Liver (tissue), 3 donors: ENCODE results near the gene ABLIM2.

ENCODE experiments used
- EGR1 ChIP-seq, 2 donors: IDR thresholded peaks; 2 replicates each; pipeline ENCODE4 v1.6.1; 2016 to 2018; ENCODE audit warnings: antibody characterized with exemption in 2 of 2, low read depth in 2 of 2
- GABPA ChIP-seq, 2 donors: IDR thresholded peaks in 1 of 2; conservative IDR thresholded peaks in 1 of 2; 2 replicates each; pipeline ENCODE4 v1.6.1; 2016; ENCODE audit warnings: antibody characterized with exemption in 2 of 2, mild to moderate bottlenecking in 1 of 2, moderate library complexity in 1 of 2
- HNF4A ChIP-seq, 2 donors: conservative IDR thresholded peaks; 2 replicates each; pipeline ENCODE4 v1.6.1; 2016; ENCODE audit warnings: antibody characterized with exemption in 2 of 2, mild to moderate bottlenecking in 2 of 2
- JUND ChIP-seq, 2 donors: IDR thresholded peaks; 2 replicates each; pipeline ENCODE4 v1.6.1; 2016; ENCODE audit warnings: antibody characterized with exemption in 2 of 2
- SP1 ChIP-seq: IDR thresholded peaks from 2 replicates; pipeline ENCODE4 v1.6.1; 2018; ENCODE audit warnings: antibody characterized with exemption, mild to moderate bottlenecking
- TAF1 ChIP-seq: conservative IDR thresholded peaks from 2 replicates; pipeline ENCODE4 v1.6.1; 2016; ENCODE audit warnings: antibody characterized with exemption, mild to moderate bottlenecking
- TF ChIP-seq, protein P1 (sequence below): IDR thresholded peaks from 2 replicates; pipeline ENCODE4 v1.6.1; 2016; ENCODE audit warnings: antibody characterized with exemption
- TF ChIP-seq, protein P2 (sequence below): IDR thresholded peaks from 2 replicates; pipeline ENCODE4 v1.6.1; 2016; ENCODE audit warnings: antibody characterized with exemption, mild to moderate bottlenecking
- TF ChIP-seq, protein P3 (sequence below): IDR thresholded peaks from 2 replicates; pipeline ENCODE4 v1.6.1; 2016; ENCODE audit warnings: antibody characterized with exemption
- TF ChIP-seq, protein P4 (sequence below): fragments of 150-350 bp; IDR thresholded peaks from 2 replicates; pipeline ENCODE4 v1.5.1; 2017; ENCODE audit warnings: improper control_type of control experiment, low read depth, low read length; ENCODE audit not compliant: missing input control
- donor health status: healthy.
- donor health status: healthy.

DNA sequence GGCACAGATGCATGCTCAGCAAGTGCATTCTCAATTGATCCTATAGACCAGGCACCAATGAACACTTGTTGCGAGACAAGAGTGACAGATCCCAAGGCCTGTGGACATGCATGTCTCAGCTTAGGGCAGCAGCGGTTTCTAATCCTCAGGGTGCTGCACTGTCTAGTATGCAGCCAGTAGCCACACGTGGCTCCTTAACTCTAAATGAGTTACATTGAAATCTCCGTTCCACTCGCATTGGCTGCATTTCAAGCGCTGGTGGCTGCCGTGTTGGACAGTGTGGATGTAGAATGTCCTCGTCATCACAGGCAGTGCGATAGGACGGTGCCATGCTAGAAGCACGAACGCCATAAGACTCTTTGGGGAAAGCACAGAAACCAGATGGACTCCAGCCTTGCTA, 194.9 kb downstream of the ABLIM2 start:
- TF ChIP-seq, protein P1, sequence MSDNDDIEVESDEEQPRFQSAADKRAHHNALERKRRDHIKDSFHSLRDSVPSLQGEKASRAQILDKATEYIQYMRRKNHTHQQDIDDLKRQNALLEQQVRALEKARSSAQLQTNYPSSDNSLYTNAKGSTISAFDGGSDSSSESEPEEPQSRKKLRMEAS: no peak
- TF ChIP-seq, protein P2, sequence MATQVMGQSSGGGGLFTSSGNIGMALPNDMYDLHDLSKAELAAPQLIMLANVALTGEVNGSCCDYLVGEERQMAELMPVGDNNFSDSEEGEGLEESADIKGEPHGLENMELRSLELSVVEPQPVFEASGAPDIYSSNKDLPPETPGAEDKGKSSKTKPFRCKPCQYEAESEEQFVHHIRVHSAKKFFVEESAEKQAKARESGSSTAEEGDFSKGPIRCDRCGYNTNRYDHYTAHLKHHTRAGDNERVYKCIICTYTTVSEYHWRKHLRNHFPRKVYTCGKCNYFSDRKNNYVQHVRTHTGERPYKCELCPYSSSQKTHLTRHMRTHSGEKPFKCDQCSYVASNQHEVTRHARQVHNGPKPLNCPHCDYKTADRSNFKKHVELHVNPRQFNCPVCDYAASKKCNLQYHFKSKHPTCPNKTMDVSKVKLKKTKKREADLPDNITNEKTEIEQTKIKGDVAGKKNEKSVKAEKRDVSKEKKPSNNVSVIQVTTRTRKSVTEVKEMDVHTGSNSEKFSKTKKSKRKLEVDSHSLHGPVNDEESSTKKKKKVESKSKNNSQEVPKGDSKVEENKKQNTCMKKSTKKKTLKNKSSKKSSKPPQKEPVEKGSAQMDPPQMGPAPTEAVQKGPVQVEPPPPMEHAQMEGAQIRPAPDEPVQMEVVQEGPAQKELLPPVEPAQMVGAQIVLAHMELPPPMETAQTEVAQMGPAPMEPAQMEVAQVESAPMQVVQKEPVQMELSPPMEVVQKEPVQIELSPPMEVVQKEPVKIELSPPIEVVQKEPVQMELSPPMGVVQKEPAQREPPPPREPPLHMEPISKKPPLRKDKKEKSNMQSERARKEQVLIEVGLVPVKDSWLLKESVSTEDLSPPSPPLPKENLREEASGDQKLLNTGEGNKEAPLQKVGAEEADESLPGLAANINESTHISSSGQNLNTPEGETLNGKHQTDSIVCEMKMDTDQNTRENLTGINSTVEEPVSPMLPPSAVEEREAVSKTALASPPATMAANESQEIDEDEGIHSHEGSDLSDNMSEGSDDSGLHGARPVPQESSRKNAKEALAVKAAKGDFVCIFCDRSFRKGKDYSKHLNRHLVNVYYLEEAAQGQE: no peak
- no peak for TF ChIP-seq EGR1 (IDR thresholded peaks at IDR 0.05; ENCODE audit: low read depth in 2 of 2)
- no peak for TF ChIP-seq HNF4A (conservative IDR thresholded peaks at IDR 0.05)
- no peak for TF ChIP-seq SP1
- TF ChIP-seq, protein P3, sequence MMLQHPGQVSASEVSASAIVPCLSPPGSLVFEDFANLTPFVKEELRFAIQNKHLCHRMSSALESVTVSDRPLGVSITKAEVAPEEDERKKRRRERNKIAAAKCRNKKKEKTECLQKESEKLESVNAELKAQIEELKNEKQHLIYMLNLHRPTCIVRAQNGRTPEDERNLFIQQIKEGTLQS: no peak
- TF ChIP-seq, protein P4, sequence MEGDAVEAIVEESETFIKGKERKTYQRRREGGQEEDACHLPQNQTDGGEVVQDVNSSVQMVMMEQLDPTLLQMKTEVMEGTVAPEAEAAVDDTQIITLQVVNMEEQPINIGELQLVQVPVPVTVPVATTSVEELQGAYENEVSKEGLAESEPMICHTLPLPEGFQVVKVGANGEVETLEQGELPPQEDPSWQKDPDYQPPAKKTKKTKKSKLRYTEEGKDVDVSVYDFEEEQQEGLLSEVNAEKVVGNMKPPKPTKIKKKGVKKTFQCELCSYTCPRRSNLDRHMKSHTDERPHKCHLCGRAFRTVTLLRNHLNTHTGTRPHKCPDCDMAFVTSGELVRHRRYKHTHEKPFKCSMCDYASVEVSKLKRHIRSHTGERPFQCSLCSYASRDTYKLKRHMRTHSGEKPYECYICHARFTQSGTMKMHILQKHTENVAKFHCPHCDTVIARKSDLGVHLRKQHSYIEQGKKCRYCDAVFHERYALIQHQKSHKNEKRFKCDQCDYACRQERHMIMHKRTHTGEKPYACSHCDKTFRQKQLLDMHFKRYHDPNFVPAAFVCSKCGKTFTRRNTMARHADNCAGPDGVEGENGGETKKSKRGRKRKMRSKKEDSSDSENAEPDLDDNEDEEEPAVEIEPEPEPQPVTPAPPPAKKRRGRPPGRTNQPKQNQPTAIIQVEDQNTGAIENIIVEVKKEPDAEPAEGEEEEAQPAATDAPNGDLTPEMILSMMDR: no peak
- no peak for TF ChIP-seq JUND (IDR thresholded peaks at IDR 0.05)
- no peak for TF ChIP-seq TAF1
- TF ChIP-seq GABPA (IDR thresholded peaks at IDR 0.05 in 1 of 2, conservative IDR thresholded peaks at IDR 0.05 in 1 of 2): no peak
